8988T (cell line): ENCODE data around the gene WDR33.
"Not testable (repeated sequence)": the region's sequence is repeated elsewhere in the genome, so short reads cannot be mapped to it uniquely, and the experiment has no call there.

Experiments used
- DNase-seq: peaks from one replicate; pipeline ENCODE4 v3.0.0; 2011

WDR33 gene

DNA sequence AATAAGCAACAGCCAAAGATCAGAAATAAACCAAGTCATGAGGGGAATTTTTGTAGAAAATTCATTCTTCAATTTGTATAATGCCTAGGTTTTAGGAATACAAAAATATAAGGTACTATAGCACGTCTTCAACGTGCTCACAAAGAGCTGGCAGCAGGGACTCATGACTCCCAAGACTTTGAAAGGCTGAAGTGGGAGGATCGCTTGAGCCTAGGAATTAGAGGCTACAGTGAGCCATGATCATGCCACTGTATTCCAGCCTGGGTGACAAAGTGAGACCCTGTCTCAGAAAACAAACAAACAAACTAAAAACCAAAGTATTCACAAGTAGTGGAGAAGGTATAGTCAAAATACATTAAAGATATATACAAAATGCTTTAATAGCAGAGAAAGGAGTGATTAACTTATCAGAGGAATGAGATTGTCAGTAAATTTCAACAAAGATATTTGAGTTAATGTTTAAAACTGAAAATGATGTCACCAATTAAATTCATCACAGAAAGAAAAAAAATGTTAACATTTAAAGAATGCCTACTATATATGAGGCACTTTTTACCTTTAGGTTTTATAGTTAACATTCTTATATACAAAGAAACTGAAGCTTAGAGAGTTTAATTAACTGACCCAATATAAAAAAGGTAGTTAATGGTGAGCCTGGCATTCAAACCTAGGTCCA lies 3.2 kb downstream of the WDR33 start:
- DNase-seq: no peak

- DNase-seq: not testable (repeated sequence)
Measured at GRCh38 chr2:127806860-127807259, 4.1 kb downstream of the WDR33 start.

DNA sequence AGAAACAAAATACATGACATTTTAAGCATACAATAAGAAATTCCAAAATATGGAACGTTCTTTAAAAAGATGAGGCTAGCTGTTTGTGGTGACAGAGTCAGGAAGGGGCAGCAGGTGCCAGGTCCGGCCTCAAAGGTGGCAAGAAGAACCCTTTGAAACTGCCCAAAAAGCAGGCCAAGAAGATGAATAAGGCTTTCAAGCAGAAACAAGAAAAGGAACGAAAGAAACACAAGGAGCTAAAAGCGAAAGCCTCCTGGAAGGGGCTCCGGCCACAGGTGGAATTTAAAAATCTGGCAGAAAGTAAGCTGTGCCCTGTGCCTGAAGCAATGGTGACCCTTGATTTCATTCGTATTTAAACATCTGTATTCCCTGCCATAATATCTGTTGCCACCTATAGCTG lies 5.5 kb downstream of the WDR33 start:
- DNase-seq: no peak

- no peak for DNase-seq
Measured at GRCh38 chr2:127799926-127800325, 11.0 kb downstream of the WDR33 start.

DNA sequence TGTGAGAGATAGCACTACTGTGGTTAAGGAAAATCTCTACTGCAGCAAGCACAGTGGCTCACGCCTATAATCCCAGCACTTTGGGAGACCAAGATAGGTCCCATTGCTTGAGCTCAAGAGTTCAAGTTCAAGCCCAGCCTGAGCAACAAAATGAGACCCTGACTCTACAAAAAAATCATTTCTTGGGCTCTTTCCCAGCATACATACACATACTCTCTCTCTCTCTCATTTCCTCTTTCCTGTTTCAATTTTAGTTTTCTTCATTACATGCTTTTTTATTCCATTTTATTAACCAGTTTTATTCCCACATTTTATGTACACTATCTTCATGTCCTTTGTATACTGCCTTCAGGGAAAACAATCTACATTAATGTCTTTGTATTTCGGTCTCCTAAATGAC lies 14.6 kb downstream of the WDR33 start:
- no peak for DNase-seq

DNA sequence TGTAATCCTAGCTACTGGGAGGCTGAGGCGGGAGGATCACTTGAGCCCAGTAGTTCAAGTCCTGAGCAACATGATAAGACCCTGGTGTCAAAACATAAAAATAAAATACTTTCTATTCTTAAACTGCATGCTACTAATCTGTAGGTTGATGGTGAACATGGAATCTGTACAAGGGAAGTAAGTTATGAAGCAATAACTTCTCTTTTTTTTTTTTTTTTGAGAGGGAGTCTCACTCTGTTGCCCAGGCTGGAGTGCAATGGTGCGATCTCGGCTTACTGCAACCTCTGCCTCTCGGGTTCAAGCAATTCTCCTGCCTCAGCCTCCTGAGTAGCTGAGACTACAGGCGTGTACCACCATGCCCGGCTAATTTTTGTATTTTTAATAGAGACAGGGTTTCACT lies 16.1 kb downstream of the WDR33 start:
- DNase-seq: not testable (repeated sequence)

- DNase-seq: no peak
Measured at GRCh38 chr2:127792805-127793204, 18.2 kb downstream of the WDR33 start.

DNA sequence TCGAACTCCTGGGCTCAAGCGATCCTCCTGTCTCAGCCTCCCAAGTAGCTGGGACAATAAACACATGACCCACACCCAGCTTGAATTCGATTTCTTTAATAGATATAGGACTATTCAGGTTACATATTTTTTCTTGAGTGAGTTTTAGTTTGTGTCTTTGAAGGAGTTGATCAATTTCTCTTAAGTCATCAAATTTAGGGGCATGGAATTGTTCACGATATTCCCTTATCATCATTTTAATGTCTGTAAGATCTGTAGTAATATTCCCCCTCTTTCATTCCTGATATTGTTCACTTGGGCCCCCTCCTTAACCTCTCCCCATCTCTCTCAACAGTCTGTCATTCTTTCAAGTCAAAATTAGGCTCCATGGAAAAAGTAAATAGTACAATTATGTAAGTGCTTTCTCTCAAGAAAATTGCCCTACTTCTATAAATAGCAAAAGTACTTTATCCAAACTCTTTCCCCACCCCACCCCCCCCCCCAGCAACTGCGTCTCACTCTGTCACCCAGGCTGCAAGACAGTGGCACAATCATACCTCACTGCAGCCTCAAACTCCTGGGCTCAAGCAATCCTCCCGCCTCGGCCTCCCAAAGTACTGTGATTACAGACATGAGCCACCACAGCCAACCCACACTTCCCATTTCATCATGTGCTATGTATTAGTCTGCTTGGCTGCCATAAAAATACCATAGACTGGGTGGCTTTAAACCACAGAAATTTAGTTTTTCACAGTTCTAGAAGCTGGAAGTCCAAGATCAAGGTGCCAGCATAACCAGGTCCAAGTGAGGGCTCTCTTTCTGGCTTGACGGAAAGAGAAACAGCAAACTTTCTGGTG lies 20.1 kb downstream of the WDR33 start:
- DNase-seq: no peak

DNA sequence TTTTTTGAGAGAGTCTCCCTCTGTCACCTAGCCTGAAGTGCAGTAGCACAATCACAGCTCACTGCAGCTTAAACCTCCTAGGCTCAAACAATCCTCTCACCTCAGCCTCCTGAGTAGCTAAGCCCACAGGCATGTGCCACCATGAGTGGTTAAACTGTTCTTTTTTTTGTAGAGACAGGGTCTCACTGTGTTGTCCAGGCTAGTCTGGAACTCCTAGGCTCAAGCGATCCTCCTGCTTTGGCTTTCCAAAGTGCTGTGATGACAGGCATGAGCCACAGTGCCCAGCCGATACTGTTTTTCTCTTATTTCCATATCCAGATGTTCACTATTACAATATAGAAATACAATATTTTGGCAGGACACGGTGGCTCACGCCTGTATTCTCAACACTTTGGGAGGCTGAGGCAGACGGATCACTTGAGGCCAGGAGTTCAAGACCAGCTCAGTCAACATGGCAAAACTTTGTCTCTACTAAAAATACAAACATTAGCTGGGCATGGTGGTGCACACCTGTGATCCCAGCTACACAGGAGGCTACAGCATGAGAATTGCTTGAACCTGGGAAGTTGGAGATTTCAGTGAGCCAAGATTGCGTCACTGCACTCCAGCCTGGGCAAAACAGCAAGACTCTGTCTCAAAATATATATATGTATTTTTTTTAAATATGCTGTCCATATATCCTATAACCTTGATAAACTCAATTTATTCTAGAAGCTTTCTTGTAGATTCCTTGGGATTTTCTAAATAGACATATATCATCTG lies 24.7 kb downstream of the WDR33 start:
- DNase-seq: no peak

- no peak for DNase-seq
Measured at GRCh38 chr2:127784965-127785518, 25.9 kb downstream of the WDR33 start.

DNA sequence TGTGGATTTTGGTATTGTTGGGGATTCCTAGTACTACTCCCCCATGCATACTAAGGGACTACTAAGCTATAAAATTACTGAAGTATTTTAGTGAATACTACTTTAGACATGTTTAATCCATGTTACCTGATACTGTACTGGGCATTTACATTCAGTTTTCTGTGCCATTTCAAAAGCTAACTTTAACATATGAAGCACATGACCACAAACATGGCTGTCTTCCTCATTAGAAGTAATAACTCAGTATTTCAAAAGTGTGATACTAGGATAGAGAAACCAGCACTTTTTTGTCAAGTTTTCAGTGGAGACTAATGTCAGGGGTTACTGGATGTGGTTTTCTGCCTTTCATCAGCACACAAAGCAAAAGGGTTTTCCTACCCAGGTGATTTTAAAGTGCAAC lies 27.9 kb downstream of the WDR33 start:
- no peak for DNase-seq

DNA sequence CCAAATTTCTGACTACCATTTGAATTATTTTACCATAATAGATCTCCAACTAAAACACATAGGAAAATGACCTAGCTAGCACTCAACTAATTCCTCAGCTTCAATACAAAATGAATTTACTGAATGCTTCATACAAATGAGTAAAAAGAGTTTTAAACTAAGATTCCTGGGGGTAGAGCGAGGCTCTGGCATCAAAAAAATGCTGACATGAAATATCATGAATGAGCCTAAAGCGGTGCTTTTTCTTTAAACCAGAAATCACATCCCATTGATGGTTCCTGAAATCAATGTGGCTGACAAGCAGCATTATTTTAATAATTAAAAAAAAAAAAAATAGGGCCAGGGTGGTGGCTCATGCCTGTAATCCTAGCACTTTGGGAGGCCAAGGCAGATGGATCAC lies 32.1 kb downstream of the WDR33 start:
- no peak for DNase-seq

GRCh38 chr2:127778447-127778846 lies 32.5 kb downstream of the WDR33 start:
- DNase-seq: no peak

DNA sequence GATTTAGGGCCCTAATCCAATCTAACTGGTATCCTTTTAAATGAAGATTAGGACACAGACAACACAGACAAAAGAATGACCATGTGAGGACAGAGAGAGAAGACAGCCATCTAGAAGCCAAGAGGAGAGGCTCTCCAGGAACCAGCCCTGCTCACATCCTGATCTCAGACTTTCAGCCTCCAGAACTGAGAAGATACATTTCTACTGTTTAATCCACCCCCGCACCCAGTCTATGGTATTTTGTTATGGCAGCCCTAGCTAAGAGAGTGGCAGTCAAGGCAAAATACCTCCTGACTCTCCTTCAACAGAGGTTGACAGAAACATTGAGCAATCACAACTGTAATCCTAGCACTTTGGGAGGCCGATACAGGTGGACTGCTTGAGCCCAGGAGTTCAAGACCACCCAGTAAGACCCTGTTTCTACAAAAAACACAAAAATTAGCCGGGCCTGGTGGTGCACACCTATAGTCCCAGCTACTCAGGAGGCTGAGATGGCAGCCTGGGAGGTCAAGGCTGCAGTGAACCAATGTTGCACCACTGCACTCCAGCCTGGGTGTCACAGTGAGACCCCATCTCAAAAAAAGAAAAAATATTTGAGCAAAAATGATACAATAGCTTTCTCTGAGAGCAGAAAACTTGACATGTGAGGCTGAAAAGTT lies 34.7 kb downstream of the WDR33 start:
- no peak for DNase-seq

DNA sequence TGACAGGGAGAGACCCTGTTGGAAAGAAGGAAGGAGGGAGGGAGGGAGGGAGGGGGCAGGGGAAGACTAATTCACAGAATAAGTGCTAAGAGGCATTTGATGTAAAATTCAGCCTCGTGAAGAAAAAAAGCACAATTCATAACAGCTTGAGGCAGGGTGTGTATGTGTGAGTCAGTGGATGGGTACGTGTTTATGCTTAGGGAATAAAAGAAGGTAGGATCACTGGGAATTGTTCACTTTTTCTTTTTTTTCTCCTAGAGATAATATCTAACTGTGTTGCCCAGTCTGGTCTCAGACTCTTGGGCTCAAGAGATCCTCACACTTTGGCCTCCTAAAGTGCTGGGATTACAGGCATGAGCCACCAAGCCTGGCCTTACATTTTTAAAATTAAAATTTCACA lies 39.2 kb downstream of the WDR33 start:
- no peak for DNase-seq

DNA sequence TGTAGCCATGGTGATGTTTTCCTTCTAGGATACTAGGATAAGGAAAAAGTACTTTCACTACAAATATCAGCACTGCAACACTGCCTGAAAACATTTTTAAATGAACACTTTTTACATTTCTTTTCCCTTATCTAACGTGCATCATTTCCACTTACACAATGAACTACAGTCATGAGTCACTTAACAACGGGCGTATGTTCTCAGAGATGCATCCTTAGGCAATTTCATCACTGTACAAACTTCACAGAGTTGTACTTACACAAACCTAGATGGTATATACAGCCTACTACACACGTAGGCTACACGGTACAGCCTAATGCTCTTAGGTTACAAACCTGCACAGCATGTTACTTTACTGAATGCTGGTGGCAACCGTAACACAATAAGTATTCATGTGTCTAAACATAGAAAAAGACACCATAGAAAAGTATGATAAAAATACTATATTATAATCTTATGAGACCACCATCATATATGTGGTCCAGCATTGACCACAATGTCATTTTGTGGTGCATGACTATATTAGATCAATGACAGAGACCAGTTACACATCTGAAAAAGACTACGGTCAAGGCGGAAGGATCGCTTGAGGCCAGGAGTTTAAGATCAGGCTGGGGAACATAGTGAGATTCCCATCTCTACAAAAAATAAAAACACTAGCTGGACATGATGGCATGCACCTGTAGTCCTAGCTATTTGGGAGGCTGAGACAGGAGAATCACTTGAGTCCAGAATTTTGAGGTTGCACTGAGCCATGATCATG lies 39.8 kb downstream of the WDR33 start:
- no peak for DNase-seq

DNA sequence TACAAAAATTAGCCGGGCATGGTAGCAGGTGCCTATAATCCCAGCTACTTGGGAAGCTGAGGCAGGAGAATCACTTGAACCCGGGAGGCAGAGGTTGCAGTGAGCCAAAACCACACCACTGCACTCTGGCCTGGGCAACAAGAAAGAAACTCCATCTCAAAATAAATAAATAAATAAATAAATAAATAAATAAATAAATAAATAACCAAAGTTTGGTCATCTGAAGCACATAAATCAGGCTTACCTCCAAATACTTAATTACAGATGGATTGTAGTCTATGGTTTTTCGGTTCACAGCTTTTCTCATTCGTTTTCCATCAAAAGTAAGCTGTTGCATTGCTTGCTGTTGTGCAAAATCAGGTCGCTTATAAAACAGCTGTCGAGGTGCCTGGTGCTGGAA lies 40.4 kb downstream of the WDR33 start:
- not testable (repeated sequence) for DNase-seq

GRCh38 chr2:127769587-127769986 lies 41.4 kb downstream of the WDR33 start:
- no peak for DNase-seq

DNA sequence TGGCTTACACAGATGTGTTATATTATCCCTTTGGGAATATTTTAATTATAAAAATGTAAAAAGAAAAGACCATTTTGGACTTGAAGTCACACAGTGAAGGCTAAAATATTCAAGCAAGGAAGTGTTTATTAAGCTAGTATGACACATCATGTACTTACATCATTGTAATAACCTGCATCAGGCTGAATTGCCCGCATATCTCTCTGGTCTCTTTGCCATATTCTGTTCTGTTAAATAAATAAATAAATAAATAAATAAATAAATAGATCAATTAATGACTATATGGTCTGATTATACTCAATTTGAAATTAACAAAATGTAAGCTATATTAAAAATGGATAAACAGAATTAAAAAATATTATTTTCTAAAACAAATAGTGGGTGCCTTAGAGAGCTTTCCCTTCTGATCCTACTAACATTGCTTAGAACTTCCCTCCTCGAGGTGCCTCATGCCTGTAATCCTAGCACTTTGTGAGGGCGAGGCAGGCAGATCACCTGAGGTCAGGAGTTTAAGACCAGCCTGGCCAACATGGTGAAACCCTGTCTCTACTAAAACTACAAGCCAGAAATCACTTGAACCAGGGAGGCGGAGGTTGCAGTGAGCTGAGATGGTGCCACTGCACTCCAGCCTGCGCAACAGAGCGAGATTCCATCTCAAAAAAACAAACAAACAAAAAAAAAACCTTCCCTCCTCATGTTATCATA lies 42.0 kb downstream of the WDR33 start:
- no peak for DNase-seq

- DNase-seq: no peak
Measured at GRCh38 chr2:127763776-127764175, 47.2 kb downstream of the WDR33 start.

DNA sequence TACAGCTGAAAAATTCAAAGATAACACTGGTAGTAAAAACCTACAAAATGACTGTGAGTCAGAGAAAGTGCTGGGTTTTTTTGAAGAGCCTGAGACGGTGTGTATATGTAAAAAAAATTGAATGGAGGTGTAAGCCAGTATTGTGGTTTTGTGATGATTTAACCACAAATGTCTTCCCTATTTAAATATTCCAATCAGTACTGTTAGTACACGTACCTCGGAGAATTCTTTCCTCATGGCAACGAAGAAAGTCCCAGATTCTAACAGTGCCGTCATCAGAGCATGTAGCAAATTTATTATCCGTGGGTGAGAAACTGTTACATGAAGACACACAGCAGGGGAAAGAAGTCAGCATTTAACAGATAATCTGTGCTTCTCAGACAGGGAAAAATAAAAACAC lies 48.1 kb downstream of the WDR33 start:
- no peak for DNase-seq
